Motor neuron (in vitro differentiated cells): ENCODE measurements around the gene PTGR1. TPM values are rescaled to one million over a fixed set of nuclear protein-coding genes. Genes with fewer than 3 reads are reported as not detected.

Experiments used
- ATAC-seq, 8 experiments: fragments of 200-7000 bp; cut with Tn5 transposase; replicated peaks in 6 of 8; 2 replicates each; pipeline ENCODE4 v1.8.0; 2021; ENCODE audit warnings: mild to moderate bottlenecking in 8 of 8, moderate library complexity in 8 of 8
- H3K27ac ChIP-seq, 2 donors: fragments of 250-450 bp; sonication (Bioruptor Pico); 2 replicates each; pipeline ENCODE4 v1.9.0; 2021; ENCODE audit warnings: antibody characterized with exemption in 2 of 2, mild to moderate bottlenecking in 2 of 2, moderate library complexity in 1 of 2
- H3K4me1 ChIP-seq, 2 donors: fragments of 250-450 bp; sonication (Bioruptor Pico); replicated peaks in 1 of 2; 2 replicates each; pipeline ENCODE4 v1.6.1; 2021; ENCODE audit warnings: antibody characterized with exemption in 2 of 2, mild to moderate bottlenecking in 2 of 2, moderate library complexity in 1 of 2
- H3K4me3 ChIP-seq, 5 donors: fragments of 250-450 bp; sonication (Bioruptor Pico); 2 replicates each; pipeline ENCODE4 v1.9.0; 2021; ENCODE audit warnings: antibody characterized with exemption in 5 of 5, mild to moderate bottlenecking in 5 of 5, moderate library complexity in 4 of 5
- in situ Hi-C, 9 experiments: fragments of 400-800 bp; cut with MboI; loops; one replicate each; pipeline ENCODE4 v1.15.0; 2021; ENCODE audit warnings: low sequenced_read_pairs in 9 of 9, low pct_unique_long_range_greater_than_20kb in 2 of 9; ENCODE audit not compliant: unreplicated experiment in 9 of 9
- total RNA-seq, 8 experiments: library from RNA; unstranded; fragments of 300-600 nt; gene quantifications; 2 replicates each; pipeline versions ENCODE4 v1.2.3 to v1.2.4, GENCODE V29; 2022

The PTGR1 gene
- total RNA-seq, 8 experiments from 2014 or later = 16.3 to 82.6 (median 27.2) TPM

DNA sequence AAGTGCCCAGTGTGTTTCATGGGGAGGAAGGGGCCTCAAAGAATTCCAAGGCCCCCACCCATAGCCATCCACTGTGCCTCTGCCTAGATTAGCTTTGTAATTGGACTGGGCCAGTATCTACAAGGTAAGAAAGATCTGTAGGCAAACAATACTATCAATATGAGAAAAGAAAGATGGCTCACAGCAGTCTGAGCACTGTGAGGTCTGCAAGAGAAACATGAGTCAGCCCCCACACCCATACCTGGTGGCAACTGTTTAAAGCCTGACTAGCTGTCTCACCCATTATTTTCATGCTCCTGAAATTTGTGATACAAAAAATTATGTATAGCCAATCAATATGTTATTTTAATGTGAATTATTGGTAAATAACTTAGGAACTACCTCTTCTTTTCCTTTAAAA lies 84.5 kb downstream of the PTGR1 start:
- no peak overlapping the region for H3K27ac ChIP-seq
- no peak overlapping the region for H3K4me3 ChIP-seq
- ATAC-seq = no peak
- H3K4me1 ChIP-seq = no peaks in the 10 kb centered on the region
- in situ Hi-C loops = no loop called here

Other genes starting within 250 kb of the PTGR1 start
- 10 to 100 TPM; 36.7 to 80.2 (median 56.3) TPM for gene ECPAS, start 115.3 kb downstream of the PTGR1 start, total RNA-seq
- 10 to 100 TPM in 4 of 8 experiments, 1 to 10 TPM in 4; 1.2 to 44.5 (median 10.0) TPM for gene ZNF483, start 74.5 kb downstream of the PTGR1 start, total RNA-seq
- 10 to 100 TPM in 2 of 8 experiments, 1 to 10 TPM in 6; 6.0 to 13.7 (median 9.1) TPM for gene DNAJC25, start 31.7 kb upstream of the PTGR1 start, total RNA-seq
- gene GNG10, start 62.0 kb upstream of the PTGR1 start, total RNA-seq = 10 to 100 TPM; 15.7 to 52.7 (median 33.1) TPM
- 1 to 10 TPM in 1 of 8 experiments, under 1 TPM in 7; 0.04 to 1.2 (median 0.37) TPM for gene SHOC1, start 195.3 kb upstream of the PTGR1 start, total RNA-seq